HG02981 (cell line): ENCODE measurements around the gene GPSM1.

Experiments
- ATAC-seq: cut with Tn5 transposase; IDR thresholded peaks from one replicate; pipeline ENCODE4 v1.9.1; 2021; ENCODE audit warnings: mild to moderate bottlenecking, moderate library complexity; ENCODE audit not compliant: unreplicated experiment

Gene GPSM1

GRCh38 chr9:136327304-136327974 lies at the start of gene GPSM1:
TSS of gene GPSM1 (plus strand) at chr9:136327539. CDS start at chr9:136327696, 157 bp downstream.
- no peak for ATAC-seq

- ATAC-seq = no peak
Measured at GRCh38 chr9:136277746-136278145, 49.6 kb upstream of the GPSM1 start.

- no peak for ATAC-seq
Measured at GRCh38 chr9:136278221-136278620, 49.1 kb upstream of the GPSM1 start.

GRCh38 chr9:136278894-136279293 lies 48.4 kb upstream of the GPSM1 start:
- no peak for ATAC-seq

- no peak for ATAC-seq
Measured at GRCh38 chr9:136279471-136279870, 47.9 kb upstream of the GPSM1 start.

GRCh38 chr9:136280535-136281315 lies 46.6 kb upstream of the GPSM1 start:
- ATAC-seq = no peak

- ATAC-seq = no peak
Measured at GRCh38 chr9:136281421-136282271, 45.7 kb upstream of the GPSM1 start.

- ATAC-seq = no peak
Measured at GRCh38 chr9:136282272-136282861, 45.0 kb upstream of the GPSM1 start.

- ATAC-seq = peak; percentile 61
Measured at GRCh38 chr9:136283291-136284235, 43.8 kb upstream of the GPSM1 start.

- no peak for ATAC-seq
Measured at GRCh38 chr9:136284311-136284710, 43.0 kb upstream of the GPSM1 start.

- ATAC-seq = no peak
Measured at GRCh38 chr9:136284951-136285350, 42.4 kb upstream of the GPSM1 start.

- ATAC-seq = no peak
Measured at GRCh38 chr9:136285501-136286358, 41.6 kb upstream of the GPSM1 start.

- ATAC-seq = no peak
Measured at GRCh38 chr9:136286359-136286986, 40.9 kb upstream of the GPSM1 start.

GRCh38 chr9:136286987-136287379 lies 40.4 kb upstream of the GPSM1 start:
- ATAC-seq = no peak

- no peak for ATAC-seq
Measured at GRCh38 chr9:136287960-136288753, 39.2 kb upstream of the GPSM1 start.

- no peak for ATAC-seq
Measured at GRCh38 chr9:136289651-136290507, 37.5 kb upstream of the GPSM1 start.

- no peak for ATAC-seq
Measured at GRCh38 chr9:136290508-136291000, 36.8 kb upstream of the GPSM1 start.
